IMR-90 (cell line): ENCODE results near the gene SLC35E3. TPM values are rescaled to one million over a fixed set of nuclear protein-coding genes. Genes with fewer than 3 reads are reported as not detected.

ENCODE experiments used
- BHLHE40 ChIP-seq: fragments of 150-350 bp; IDR thresholded peaks from 2 replicates; pipeline ENCODE4 v1.6.1; 2016; ENCODE audit warnings: mild to moderate bottlenecking, low read depth, low read length
- MAFK ChIP-seq: IDR thresholded peaks from 2 replicates; pipeline ENCODE4 v1.6.1; 2012; ENCODE audit warnings: low read depth, low read length, improper control_type of control experiment
- POLR2A ChIP-seq: IDR thresholded peaks from 2 replicates; pipeline ENCODE4 v1.6.1; 2012; ENCODE audit warnings: mild to moderate bottlenecking, low read depth, low read length
- polyA plus RNA-seq, 3 experiments: library from polyadenylated mRNA; depleted of rRNA; stranded (reverse); fragments of >200 nt; gene quantifications; 2 replicates each; pipeline ENCODE4 v1.2.3, GENCODE V29; 2012; ENCODE audit warnings: low replicate concordance in 1 of 3
- total RNA-seq: library from RNA; depleted of rRNA; stranded (reverse); fragments of >200 nt; gene quantifications from 2 replicates; pipeline ENCODE4 v1.2.3, GENCODE V29; 2012
- TF ChIP-seq, protein P1 (sequence below): conservative IDR thresholded peaks from 2 replicates; pipeline ENCODE4 v1.5.1; 2012; ENCODE audit warnings: mild to moderate bottlenecking, low read depth, low read length, improper control_type of control experiment

The SLC35E3 gene
- total and polyA plus RNA-seq, 2 of the 4 experiments (the other 2 are of a cell fraction): 3.6 to 5.1 TPM

DNA sequence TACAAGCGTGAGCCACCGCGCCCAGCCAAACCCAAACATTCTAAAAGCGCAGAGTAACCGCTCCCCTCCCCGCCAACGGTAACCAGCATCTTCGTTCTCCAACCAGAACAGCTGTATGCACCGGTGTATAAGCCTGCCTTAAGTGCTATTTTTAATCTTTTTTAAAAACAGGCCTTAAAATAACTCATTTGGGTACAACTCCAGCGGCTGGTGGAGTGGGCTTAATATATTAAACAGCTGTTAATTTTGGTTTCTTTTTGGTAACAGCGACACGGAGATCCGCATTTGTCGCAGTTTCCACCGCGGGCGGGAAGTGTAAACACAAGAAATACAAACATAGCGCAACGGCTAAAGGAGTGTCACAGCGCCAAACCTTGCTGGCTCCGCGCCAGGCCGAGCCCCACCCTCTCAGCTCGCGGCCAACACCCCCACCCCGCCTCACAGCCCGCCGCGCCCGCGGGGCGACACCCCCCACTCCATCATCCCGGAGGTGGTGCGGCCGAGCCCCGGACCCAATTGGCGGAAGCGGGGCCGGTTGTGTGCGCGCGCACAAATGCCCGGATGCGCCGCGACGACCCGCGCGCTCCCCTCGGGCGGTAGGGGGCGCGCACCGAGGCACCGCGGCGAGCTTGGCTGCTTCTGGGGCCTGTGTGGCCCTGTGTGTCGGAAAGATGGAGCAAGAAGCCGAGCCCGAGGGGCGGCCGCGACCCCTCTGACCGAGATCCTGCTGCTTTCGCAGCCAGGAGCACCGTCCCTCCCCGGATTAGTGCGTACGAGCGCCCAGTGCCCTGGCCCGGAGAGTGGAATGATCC, 61.8 kb downstream of the SLC35E3 start, which contains the start of gene MDM2 (continued):
- TF ChIP-seq, protein P1, sequence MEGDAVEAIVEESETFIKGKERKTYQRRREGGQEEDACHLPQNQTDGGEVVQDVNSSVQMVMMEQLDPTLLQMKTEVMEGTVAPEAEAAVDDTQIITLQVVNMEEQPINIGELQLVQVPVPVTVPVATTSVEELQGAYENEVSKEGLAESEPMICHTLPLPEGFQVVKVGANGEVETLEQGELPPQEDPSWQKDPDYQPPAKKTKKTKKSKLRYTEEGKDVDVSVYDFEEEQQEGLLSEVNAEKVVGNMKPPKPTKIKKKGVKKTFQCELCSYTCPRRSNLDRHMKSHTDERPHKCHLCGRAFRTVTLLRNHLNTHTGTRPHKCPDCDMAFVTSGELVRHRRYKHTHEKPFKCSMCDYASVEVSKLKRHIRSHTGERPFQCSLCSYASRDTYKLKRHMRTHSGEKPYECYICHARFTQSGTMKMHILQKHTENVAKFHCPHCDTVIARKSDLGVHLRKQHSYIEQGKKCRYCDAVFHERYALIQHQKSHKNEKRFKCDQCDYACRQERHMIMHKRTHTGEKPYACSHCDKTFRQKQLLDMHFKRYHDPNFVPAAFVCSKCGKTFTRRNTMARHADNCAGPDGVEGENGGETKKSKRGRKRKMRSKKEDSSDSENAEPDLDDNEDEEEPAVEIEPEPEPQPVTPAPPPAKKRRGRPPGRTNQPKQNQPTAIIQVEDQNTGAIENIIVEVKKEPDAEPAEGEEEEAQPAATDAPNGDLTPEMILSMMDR: peak; percentile 77
- peak; percentile 82 for TF ChIP-seq POLR2A
- TF ChIP-seq BHLHE40: no peak
- TF ChIP-seq MAFK: no peak
